ENCODE data around the gene TTN.

DNA sequence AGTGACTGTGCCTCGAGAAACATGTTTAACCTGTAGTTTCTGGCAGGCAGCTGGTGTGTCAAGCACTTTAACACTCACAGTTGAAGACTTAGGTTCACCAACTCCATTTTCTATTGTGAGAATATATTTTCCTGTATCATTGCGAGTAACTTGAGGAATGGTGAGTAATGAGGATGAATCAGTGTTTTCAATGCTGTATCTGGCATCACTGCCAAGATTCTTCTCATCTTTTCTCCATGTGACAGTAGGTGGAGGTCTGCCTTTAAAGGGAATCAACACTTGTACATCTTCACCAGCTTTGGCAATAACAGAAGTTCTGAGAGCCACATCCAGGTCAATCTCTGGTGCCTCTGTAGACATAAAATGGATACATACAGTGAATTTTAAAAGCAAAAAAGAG, 254.2 kb downstream of the TTN start:
- TF ChIP-seq POLR2A (IDR thresholded peaks at IDR 0.05) (no peak), CTCF (IDR thresholded peaks at IDR 0.05) (no peak)
